Endodermal cell (in vitro differentiated cells): ENCODE data around the gene TTLL9. TPM values are rescaled to one million over a fixed set of nuclear protein-coding genes. Genes with fewer than 3 reads are reported as not detected.

ENCODE experiments used
- DNase-seq: peaks from one replicate; pipeline ENCODE4 v3.0.0-alpha.2; 2017
- H3K27ac ChIP-seq: 2 replicates; pipeline ENCODE4 v1.5.1; 2013; ENCODE audit warnings: mild to moderate bottlenecking, low read depth, low read length, moderate library complexity
- H3K27me3 ChIP-seq: 2 replicates; pipeline ENCODE4 v1.6.1; 2013; ENCODE audit warnings: mild to moderate bottlenecking, low read length, moderate library complexity; ENCODE audit not compliant: insufficient read depth, control insufficient read depth, poor library complexity, severe bottlenecking
- H3K36me3 ChIP-seq: 2 replicates; pipeline ENCODE4 v1.7.0; 2013; ENCODE audit warnings: mild to moderate bottlenecking, low read length, moderate library complexity; ENCODE audit not compliant: control insufficient read depth, insufficient read depth
- H3K4me1 ChIP-seq: one replicate; pipeline ENCODE4 v1.7.0; 2013; ENCODE audit warnings: low read length; ENCODE audit not compliant: control insufficient read depth, insufficient read depth
- H3K4me3 ChIP-seq: 2 replicates; pipeline ENCODE4 v1.5.1; 2013; ENCODE audit warnings: mild to moderate bottlenecking, low read length, moderate library complexity
- H3K9ac ChIP-seq: 2 replicates; pipeline ENCODE4 v1.6.1; 2013; ENCODE audit warnings: mild to moderate bottlenecking, low read length, moderate library complexity; ENCODE audit not compliant: poor library complexity, severe bottlenecking; ENCODE audit errors: extremely low read depth
- H3K9me3 ChIP-seq: 2 replicates; pipeline ENCODE4 v1.6.1; 2013; ENCODE audit warnings: mild to moderate bottlenecking, low read length, moderate library complexity; ENCODE audit not compliant: control insufficient read depth
- H3K27ac Mint-ChIP-seq: 2 replicates; pipeline ENCODE4 v1.8.0; 2020; ENCODE audit warnings: mixed read lengths
- H3K27me3 Mint-ChIP-seq: 2 replicates; pipeline ENCODE4 v1.8.0; 2021; ENCODE audit warnings: mild to moderate bottlenecking, mixed read lengths; ENCODE audit not compliant: insufficient read depth
- H3K36me3 Mint-ChIP-seq: 2 replicates; pipeline ENCODE4 v1.8.0; 2020; ENCODE audit warnings: low read depth, mixed read lengths
- H3K4me1 Mint-ChIP-seq: 2 replicates; pipeline ENCODE4 v1.8.0; 2020; ENCODE audit warnings: mixed read lengths
- H3K4me3 Mint-ChIP-seq: 2 replicates; pipeline ENCODE4 v1.8.0; 2020; ENCODE audit warnings: mild to moderate bottlenecking, moderate library complexity, mixed read lengths
- H3K9me3 Mint-ChIP-seq: 2 replicates; pipeline ENCODE4 v1.8.0; 2020; ENCODE audit warnings: mild to moderate bottlenecking, mixed read lengths
- WGBS, 2 experiments: methylation state at CpG; one replicate each; pipeline versions ENCODE4 v1.1.5 to v1.1.7; 2013; ENCODE audit warnings: missing lambda C conversion rate in 2 of 2, mixed read lengths in 1 of 2; ENCODE audit not compliant: insufficient coverage in 1 of 2, insufficient read length in 1 of 2; 5-methylcytosine and 5-hydroxymethylcytosine counted together
- total RNA-seq, 2 donors: library from RNA; stranded (reverse); fragmentation: NEBNext Ultra II Directional in 1 of 2; extraction: Animal tissue kit (Norgen Biotek cat#: 25700) in 1 of 2; gene quantifications; 2 replicates in 1 of 2; 3 replicates in 1 of 2; pipeline ENCODE4 v1.2.1, GENCODE V29; 2021
- TF ChIP-seq, protein P1 (sequence below): fragments of 200-600 bp; sonication (generic); conservative IDR thresholded peaks from 2 replicates; pipeline ENCODE4 v1.5.0; 2021; ENCODE audit warnings: antibody characterized with exemption, mild to moderate bottlenecking

TTLL9 gene
- total RNA-seq, 2 donors from 2014 or later = 0.29 to 0.51 TPM

DNA sequence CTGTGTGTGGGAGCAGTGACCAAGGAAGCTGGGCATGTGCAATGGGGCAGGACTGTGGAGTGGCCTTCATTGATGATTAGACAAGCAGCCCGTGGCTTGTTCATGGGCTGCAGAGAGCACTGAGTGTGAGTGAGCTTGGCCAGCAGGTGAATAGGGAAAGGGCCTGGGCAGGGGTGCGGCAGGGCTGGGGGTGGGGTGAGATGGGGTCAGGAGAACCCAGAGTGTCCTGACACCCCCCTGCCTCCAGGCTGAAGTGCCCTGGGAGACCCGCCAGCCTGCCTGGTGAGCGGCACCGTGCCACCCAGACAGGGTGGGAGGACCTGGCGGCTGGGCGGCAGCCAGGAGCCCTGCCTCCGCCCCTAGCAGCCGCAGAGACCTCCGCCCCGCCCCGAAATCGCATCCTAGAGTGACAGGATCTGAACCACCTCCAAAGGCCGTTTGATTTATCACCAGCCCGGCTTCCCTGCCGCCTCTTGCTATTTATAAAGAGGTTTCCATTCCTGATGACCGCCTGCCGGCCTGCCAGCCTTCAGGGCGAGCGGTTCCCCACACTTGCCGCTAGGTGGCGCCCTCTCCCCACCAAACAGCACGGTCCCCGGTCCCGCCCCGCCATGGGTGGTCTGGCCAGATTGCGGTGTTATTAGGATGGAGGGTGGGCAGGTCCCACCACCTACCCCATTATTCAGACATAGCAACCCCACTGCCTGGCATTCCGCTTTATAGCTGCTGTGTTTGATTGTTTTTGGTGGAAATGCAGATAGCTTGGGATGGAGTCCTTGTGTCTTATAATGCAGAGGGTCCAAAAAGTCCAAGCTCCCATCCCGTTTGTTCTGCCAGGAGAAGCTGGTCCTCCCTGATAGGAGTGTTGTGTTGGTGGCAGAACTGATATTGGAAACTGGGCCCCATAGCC lies 47.8 kb upstream of the TTLL9 start:
- H3K4me3 ChIP-seq = no peak overlapping the region
- H3K4me1 ChIP-seq = peaks cover 7% of the 10 kb centered on the region
- H3K27ac Mint-ChIP-seq = no peak overlapping the region
- H3K27me3 ChIP-seq = no peaks in the 10 kb centered on the region
- no peaks in the 10 kb centered on the region for H3K36me3 ChIP-seq
- peaks cover 3% of the 10 kb centered on the region for H3K27me3 Mint-ChIP-seq
- no peak overlapping the region for H3K9ac ChIP-seq
- TF ChIP-seq, protein P1, sequence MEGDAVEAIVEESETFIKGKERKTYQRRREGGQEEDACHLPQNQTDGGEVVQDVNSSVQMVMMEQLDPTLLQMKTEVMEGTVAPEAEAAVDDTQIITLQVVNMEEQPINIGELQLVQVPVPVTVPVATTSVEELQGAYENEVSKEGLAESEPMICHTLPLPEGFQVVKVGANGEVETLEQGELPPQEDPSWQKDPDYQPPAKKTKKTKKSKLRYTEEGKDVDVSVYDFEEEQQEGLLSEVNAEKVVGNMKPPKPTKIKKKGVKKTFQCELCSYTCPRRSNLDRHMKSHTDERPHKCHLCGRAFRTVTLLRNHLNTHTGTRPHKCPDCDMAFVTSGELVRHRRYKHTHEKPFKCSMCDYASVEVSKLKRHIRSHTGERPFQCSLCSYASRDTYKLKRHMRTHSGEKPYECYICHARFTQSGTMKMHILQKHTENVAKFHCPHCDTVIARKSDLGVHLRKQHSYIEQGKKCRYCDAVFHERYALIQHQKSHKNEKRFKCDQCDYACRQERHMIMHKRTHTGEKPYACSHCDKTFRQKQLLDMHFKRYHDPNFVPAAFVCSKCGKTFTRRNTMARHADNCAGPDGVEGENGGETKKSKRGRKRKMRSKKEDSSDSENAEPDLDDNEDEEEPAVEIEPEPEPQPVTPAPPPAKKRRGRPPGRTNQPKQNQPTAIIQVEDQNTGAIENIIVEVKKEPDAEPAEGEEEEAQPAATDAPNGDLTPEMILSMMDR = peak; percentile 100
- DNase-seq = peak; percentile 96
- peaks cover 2% of the 10 kb centered on the region for H3K4me1 Mint-ChIP-seq
- no peaks in the 10 kb centered on the region for H3K9me3 Mint-ChIP-seq
- no peak overlapping the region for H3K27ac ChIP-seq
- H3K9me3 ChIP-seq = no peaks in the 10 kb centered on the region
- H3K36me3 Mint-ChIP-seq = no peaks in the 10 kb centered on the region
- 28 to 33% methylated on average over 14 to 24 of the region's 29 CpGs for WGBS, 2 experiments
- H3K4me3 Mint-ChIP-seq = no peak overlapping the region

DNA sequence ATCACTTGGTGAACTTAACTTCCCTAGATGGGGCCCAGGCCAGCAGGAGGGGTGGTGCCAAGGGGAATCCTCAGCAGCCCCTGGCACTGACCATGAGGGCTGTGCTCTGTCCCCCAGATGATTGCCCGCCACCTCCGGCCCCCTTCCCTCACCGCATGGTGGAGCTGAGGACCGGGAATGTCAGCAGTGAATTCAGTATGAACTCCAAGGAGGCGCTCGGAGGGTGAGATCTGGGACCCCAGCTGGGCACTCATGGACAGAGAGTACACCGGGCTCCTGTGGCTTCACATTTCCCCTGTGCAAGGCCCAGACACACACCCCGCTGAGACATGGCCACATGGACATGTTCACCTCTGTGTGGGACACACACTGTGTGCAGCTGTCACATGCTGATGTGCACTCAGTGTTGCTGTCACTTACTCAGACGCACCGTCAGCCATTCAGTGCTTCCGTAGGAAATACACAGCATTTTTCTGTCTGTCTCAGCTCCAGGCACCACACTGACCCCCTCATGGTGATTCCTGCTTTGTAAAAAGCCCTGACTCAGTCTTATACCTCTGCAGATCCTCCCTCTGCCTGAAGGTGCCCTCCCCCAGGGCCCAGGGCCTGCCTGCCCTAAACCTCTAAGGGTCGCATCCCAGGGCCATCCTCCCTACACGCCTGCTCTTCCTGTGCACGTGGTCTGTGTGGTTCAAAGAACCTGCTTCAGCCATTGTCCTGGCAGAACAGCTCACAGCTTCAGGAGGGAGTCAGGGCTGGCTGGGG lies 46.9 kb upstream of the TTLL9 start:
- no peak overlapping the region for H3K4me3 Mint-ChIP-seq
- H3K27me3 Mint-ChIP-seq = peaks cover 3% of the 10 kb centered on the region
- H3K4me3 ChIP-seq = no peak overlapping the region

DNA sequence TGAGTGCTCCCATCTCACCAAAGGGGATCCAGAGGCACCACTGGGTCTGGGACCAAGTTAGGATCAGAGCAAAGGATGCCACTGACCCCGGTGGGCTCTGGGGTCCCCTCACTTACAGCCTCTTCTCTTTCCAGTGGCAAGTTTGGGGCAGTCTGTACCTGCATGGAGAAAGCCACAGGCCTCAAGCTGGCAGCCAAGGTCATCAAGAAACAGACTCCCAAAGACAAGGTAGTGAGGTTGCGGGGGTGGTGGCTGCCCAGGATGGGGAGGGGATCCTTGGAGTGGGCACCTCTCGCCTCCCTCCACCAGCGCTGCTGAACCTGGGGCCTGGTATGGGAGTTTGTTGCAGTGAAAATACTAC lies 46.3 kb upstream of the TTLL9 start:
- no peaks in the 10 kb centered on the region for H3K36me3 Mint-ChIP-seq
- Histone ChIP-seq H3K9me3 (no peaks in the 10 kb centered on the region), H3K9ac (no peak overlapping the region), H3K27me3 (no peaks in the 10 kb centered on the region), H3K27ac (no peak overlapping the region), H3K4me1 (peaks cover 7% of the 10 kb centered on the region), H3K36me3 (no peaks in the 10 kb centered on the region), H3K4me3 (no peak overlapping the region)
- no peak overlapping the region for H3K4me3 Mint-ChIP-seq
- H3K9me3 Mint-ChIP-seq = no peaks in the 10 kb centered on the region
- TF ChIP-seq, protein P1 = no peak
- 92 to 93% methylated on average over 3 to 4 of the region's 4 CpGs for WGBS, 2 experiments
- peaks cover 2% of the 10 kb centered on the region for H3K4me1 Mint-ChIP-seq
- H3K27ac Mint-ChIP-seq = no peak overlapping the region
- peak; percentile 41 for DNase-seq
- H3K27me3 Mint-ChIP-seq = peaks cover 3% of the 10 kb centered on the region

More for the DNA sequence above, 46.9 kb upstream of the TTLL9 start:
- no peak overlapping the region for H3K27ac ChIP-seq
- no peak overlapping the region for H3K9ac ChIP-seq
- H3K27me3 ChIP-seq = no peaks in the 10 kb centered on the region
- peaks cover 2% of the 10 kb centered on the region for H3K4me1 Mint-ChIP-seq
- H3K27ac Mint-ChIP-seq = no peak overlapping the region
- no peaks in the 10 kb centered on the region for H3K36me3 ChIP-seq
- no peaks in the 10 kb centered on the region for H3K36me3 Mint-ChIP-seq
- H3K9me3 Mint-ChIP-seq = no peaks in the 10 kb centered on the region
- peaks cover 7% of the 10 kb centered on the region for H3K4me1 ChIP-seq
- H3K9me3 ChIP-seq = no peaks in the 10 kb centered on the region
- WGBS, 2 experiments = 79 to 86% methylated on average over 14 of the region's 14 CpGs
- DNase-seq = peak; percentile 55
- TF ChIP-seq, protein P1 = no peak
